CD4-positive, alpha-beta T cell (primary cell): ENCODE measurements around the gene SETD1B. TPM values are rescaled to one million over a fixed set of nuclear protein-coding genes. Genes with fewer than 3 reads are reported as not detected.

ENCODE experiments used
- ATAC-seq: fragments of 200-7000 bp; cut with Tn5 transposase; one replicate; pipeline ENCODE4 v1.10.0; 2022; ENCODE audit warnings: mild to moderate bottlenecking; ENCODE audit not compliant: poor library complexity
- CTCF ChIA-PET: fragments of 350-600 bp; sonication (Branson Sonifier 250); formaldehyde crosslinking; loops from one replicate; lab custom pipeline; 2021; ENCODE audit warnings: antibody characterized with exemption, inconsistent platforms; lab: Charles Lee
- POLR2A ChIA-PET: fragments of 350-600 bp; sonication (Branson Sonifier 250); formaldehyde crosslinking; loops from one replicate; lab custom pipeline; 2021; ENCODE audit warnings: antibody characterized with exemption, inconsistent platforms; lab: Charles Lee
- DNase-seq, 14 experiments: peaks; one replicate each; pipeline ENCODE4 v3.0.0-alpha.2; 2013 to 2020; ENCODE audit warnings: mixed read lengths in 2 of 14
- H3K27ac ChIP-seq, 2 donors: one replicate each; pipeline versions ENCODE4 v1.5.1 to v1.7.0; 2013; ENCODE audit warnings: low read length in 2 of 2, low read depth in 1 of 2, mild to moderate bottlenecking in 1 of 2
- H3K27me3 ChIP-seq, 2 experiments: 1 replicate in 1 of 2; 2 replicates in 1 of 2; pipeline versions ENCODE4 v1.6.1 to v1.7.0; 2013; ENCODE audit warnings: low read length in 2 of 2, control low read depth in 1 of 2, mild to moderate bottlenecking in 1 of 2, moderate library complexity in 1 of 2; ENCODE audit not compliant: insufficient read depth in 2 of 2, control insufficient read depth in 1 of 2
- H3K36me3 ChIP-seq: one replicate; pipeline ENCODE4 v1.6.1; 2013; ENCODE audit warnings: low read length, control low read depth; ENCODE audit not compliant: insufficient read depth
- H3K4me1 ChIP-seq: one replicate; pipeline ENCODE4 v1.6.1; 2013; ENCODE audit warnings: low read length, control low read depth; ENCODE audit not compliant: insufficient read depth
- H3K4me3 ChIP-seq: one replicate; pipeline ENCODE4 v1.5.1; 2013; ENCODE audit warnings: mild to moderate bottlenecking, low read length, moderate library complexity
- H3K9me3 ChIP-seq, 2 experiments: 1 replicate in 1 of 2; 2 replicates in 1 of 2; pipeline versions ENCODE4 v1.6.1 to v1.7.0; 2013; ENCODE audit warnings: low read length in 2 of 2, mild to moderate bottlenecking in 2 of 2, control low read depth in 1 of 2, moderate library complexity in 1 of 2; ENCODE audit not compliant: control insufficient read depth in 1 of 2, insufficient read depth in 1 of 2
- H3K27ac Mint-ChIP-seq: one replicate; pipeline ENCODE4 v1.8.0; 2020; ENCODE audit warnings: mixed read lengths
- H3K27me3 Mint-ChIP-seq: one replicate; pipeline ENCODE4 v1.8.0; 2021; ENCODE audit warnings: mixed read lengths
- H3K36me3 Mint-ChIP-seq: one replicate; pipeline ENCODE4 v1.8.0; 2021; ENCODE audit warnings: low read depth, mixed read lengths
- H3K4me1 Mint-ChIP-seq: one replicate; pipeline ENCODE4 v1.8.0; 2021; ENCODE audit warnings: low read depth, mixed read lengths
- H3K4me3 Mint-ChIP-seq: one replicate; pipeline ENCODE4 v1.8.0; 2020; ENCODE audit warnings: mild to moderate bottlenecking, mixed read lengths
- H3K9me3 Mint-ChIP-seq: one replicate; pipeline ENCODE4 v1.8.0; 2020; ENCODE audit warnings: mixed read lengths
- intact Hi-C, 2 experiments: fragments of 100-400 bp; cut with DNase I in 1 of 2; cut with micrococcal nuclease in 1 of 2; formaldehyde crosslinking; loops; one replicate each; pipeline versions ENCODE4 v1.15.1 to v1.9.0; 2023 to 2025; cut with DNase I, micrococcal nuclease
- total RNA-seq, 174 experiments: library from RNA in 2 of 174; stranded (reverse) in 2 of 174; gene quantifications; one replicate each; pipeline ENCODE4 v1.2.3 and lab custom pipeline; 2021 to 2026
- TF ChIP-seq, protein P1 (sequence below): fragments of 200-600 bp; IDR thresholded peaks from one replicate; pipeline ENCODE4 v1.8.0; 2022; ENCODE audit warnings: antibody characterized with exemption, mild to moderate bottlenecking

The SETD1B gene
- total RNA-seq, 2 experiments from 2014 or later: 146 to 151 TPM

DNA sequence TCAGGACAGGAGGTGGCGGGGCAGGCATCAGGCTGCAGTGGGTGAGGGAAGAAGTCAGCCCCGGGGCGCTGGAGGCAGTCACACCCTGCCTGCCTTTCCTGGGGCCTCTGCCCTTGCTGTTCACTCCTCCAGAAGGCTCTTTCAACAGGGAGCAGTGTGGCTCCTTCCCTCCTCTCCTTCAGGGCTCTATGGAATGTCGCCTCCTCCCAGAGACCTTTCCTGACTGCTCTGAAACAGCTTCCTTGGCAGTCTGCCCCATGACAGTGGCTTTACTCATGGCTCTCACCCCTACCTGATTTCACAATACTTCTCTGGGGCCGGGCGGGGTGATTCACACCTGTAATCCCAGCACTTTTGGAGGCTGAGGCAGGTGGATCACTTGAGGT, 17.4 kb upstream of the SETD1B start:
- POLR2A ChIA-PET: interaction anchor here (1.0 to 34.6 kb wide), 3 partner anchors 2 to 138 kb away, joined by 3 to 1869 read pairs (median 1869); partner anchors contain the start of genes RHOF and SETD1B
- Mint-ChIP-seq H3K27me3 (no peaks in the 10 kb centered on the region), H3K4me1 (peaks cover 93% of the 10 kb centered on the region), H3K4me3 (peak overlapping the region; percentile 90), H3K9me3 (no peaks in the 10 kb centered on the region), H3K36me3 (peaks cover 84% of the 10 kb centered on the region), H3K27ac (peak overlapping the region; percentile 97)
- H3K4me3 ChIP-seq: peak overlapping the region; percentile 36
- ATAC-seq (peak; percentile 8), DNase-seq (peak in 7 of 14 experiments; percentile 43 to 79 (median 57))
- TF ChIP-seq, protein P1, sequence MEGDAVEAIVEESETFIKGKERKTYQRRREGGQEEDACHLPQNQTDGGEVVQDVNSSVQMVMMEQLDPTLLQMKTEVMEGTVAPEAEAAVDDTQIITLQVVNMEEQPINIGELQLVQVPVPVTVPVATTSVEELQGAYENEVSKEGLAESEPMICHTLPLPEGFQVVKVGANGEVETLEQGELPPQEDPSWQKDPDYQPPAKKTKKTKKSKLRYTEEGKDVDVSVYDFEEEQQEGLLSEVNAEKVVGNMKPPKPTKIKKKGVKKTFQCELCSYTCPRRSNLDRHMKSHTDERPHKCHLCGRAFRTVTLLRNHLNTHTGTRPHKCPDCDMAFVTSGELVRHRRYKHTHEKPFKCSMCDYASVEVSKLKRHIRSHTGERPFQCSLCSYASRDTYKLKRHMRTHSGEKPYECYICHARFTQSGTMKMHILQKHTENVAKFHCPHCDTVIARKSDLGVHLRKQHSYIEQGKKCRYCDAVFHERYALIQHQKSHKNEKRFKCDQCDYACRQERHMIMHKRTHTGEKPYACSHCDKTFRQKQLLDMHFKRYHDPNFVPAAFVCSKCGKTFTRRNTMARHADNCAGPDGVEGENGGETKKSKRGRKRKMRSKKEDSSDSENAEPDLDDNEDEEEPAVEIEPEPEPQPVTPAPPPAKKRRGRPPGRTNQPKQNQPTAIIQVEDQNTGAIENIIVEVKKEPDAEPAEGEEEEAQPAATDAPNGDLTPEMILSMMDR: no peak
- intact Hi-C loops: loop anchor here in 1 of 2 experiments (2.0 to 10.0 kb wide), 3 partner anchors 16 to 252 kb away; no protein-coding TSS in a partner anchor
- H3K27me3 ChIP-seq: no peaks in the 10 kb centered on the region
- CTCF ChIA-PET: interaction anchor here (1.2 to 6.7 kb wide), 2 partner anchors 8 to 10 kb away, joined by 3 to 166 read pairs; partner anchors contain the start of gene RHOF
- peak overlapping the region; percentile 94 to 99 for H3K27ac ChIP-seq
- peaks cover 100% of the 10 kb centered on the region for H3K4me1 ChIP-seq
- H3K9me3 ChIP-seq: no peaks in the 10 kb centered on the region
- H3K36me3 ChIP-seq: peaks cover 22% of the 10 kb centered on the region

DNA sequence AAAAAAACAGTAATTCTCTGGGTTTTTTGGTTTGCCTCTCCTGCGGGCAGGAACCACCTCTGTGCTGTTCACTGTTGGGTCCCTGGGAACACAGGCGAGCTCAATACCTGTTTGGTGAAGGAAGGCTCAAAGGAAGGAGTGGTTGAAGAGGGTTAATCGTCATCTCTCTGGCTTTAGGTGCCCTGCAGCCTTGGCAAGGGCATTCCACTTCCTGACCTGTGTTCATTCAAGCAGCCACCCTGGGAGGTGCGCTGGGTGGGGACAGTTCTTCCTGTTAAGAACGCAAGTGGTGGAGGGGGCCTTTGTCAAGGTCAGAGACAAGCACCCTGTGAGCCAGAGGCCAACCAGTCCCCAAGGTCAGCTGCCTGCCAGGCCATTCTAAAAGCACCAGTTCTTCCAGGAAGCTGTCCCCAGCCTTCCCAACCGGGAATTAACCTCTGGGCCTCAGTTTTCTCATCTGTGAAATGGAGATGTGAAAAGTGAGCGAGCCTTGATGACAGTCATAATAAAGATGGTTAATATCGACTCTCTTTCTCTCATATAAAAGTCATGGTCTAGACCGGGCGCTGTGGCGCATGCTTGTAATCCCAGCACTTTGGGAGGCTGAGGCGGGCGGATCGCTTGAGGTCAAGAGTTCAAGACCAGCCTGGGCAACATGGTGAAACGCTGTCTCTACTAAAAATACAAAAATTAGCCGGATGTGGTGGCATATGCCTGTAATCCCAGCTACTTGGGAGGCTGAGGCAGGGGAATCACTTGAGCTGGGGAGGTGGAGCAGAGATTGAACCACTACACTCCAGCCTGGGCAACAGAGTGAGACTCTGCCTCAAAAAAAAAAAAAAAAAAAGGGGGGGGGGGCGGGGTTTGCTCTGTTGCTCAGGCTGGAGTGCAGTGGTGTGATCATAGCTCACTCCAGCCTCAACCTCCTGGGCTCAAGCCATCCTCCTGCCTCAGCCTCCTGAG, 16.5 kb upstream of the SETD1B start:
- ATAC-seq: peak; percentile 6
- H3K27me3 ChIP-seq: no peaks in the 10 kb centered on the region
- Mint-ChIP-seq H3K27me3 (no peaks in the 10 kb centered on the region), H3K4me3 (peak overlapping the region; percentile 90), H3K36me3 (peaks cover 82% of the 10 kb centered on the region), H3K9me3 (no peaks in the 10 kb centered on the region), H3K4me1 (peaks cover 93% of the 10 kb centered on the region), H3K27ac (peak overlapping the region; percentile 97)
- peak in 11 of 14 experiments; percentile 49 to 91 (median 57) for DNase-seq
- intact Hi-C loops: loop anchor here in 1 of 2 experiments (2.0 to 10.0 kb wide), 3 partner anchors 15 to 253 kb away; no protein-coding TSS in a partner anchor
- TF ChIP-seq, protein P1: no peak
- peak overlapping the region; percentile 64 for H3K4me3 ChIP-seq
- ChIA-PET POLR2A (interaction anchor here (0.6 to 34.6 kb wide), 7 partner anchors 1 to 327 kb away, joined by 3 to 1869 read pairs (median 5); partner anchors contain the start of genes PSMD9, RHOF, SETD1B and TMEM120B), CTCF (interaction anchor here (1.1 to 1.2 kb wide), 2 partner anchors 11 kb away, joined by 3 read pairs; no protein-coding TSS in a partner anchor)
- peaks cover 100% of the 10 kb centered on the region for H3K4me1 ChIP-seq
- peak overlapping the region; percentile 94 to 99 for H3K27ac ChIP-seq
- peaks cover 24% of the 10 kb centered on the region for H3K36me3 ChIP-seq
- H3K9me3 ChIP-seq: no peaks in the 10 kb centered on the region

DNA sequence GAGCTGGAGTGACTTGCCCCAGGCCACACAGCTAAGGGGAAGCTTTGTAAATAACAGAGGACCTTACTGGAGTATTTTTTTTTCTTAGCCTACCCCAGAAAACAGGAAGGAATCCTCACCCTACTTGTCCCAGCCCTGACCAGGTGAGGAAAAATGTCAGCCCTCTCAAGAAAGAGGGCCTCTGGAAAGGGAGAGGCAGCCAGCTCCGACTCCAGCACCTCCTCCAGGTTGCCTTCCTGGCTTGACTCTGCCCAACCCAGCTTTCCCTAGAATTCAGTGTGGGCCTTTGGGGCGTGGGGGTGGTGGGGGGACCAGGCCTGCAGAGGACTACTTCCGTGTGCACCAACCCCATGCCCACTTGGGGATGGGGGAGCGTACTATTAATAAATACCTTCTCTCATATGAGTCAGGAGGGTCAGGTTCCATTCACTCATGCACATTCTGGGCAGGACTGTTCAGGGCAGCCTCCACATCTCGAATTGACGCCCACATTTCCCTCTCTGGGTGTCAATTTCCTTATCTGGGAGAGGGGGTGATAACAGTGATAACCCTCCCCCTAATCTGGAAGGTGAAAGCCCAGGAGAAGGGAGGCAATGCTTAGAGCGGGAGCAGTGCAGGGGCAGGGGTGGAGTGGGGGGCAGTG, 15.5 kb upstream of the SETD1B start:
- TF ChIP-seq, protein P1: no peak
- peaks cover 100% of the 10 kb centered on the region for H3K4me1 ChIP-seq
- Mint-ChIP-seq H3K36me3 (peaks cover 78% of the 10 kb centered on the region), H3K4me1 (peaks cover 86% of the 10 kb centered on the region), H3K9me3 (no peaks in the 10 kb centered on the region), H3K4me3 (peak overlapping the region; percentile 90), H3K27me3 (no peaks in the 10 kb centered on the region), H3K27ac (peak overlapping the region; percentile 97)
- ATAC-seq (no peak), DNase-seq (peak in 3 of 14 experiments; percentile 24 to 52 (median 32))
- peaks cover 19% of the 10 kb centered on the region for H3K36me3 ChIP-seq
- H3K27ac ChIP-seq: peak overlapping the region; percentile 94 to 99
- intact Hi-C loops: loop anchor here in 1 of 2 experiments (5.0 to 10.0 kb wide), 2 partner anchors 34 to 253 kb away; no protein-coding TSS in a partner anchor
- no peaks in the 10 kb centered on the region for H3K9me3 ChIP-seq
- ChIA-PET CTCF (interaction anchor here (1.1 kb wide), 1 partner anchor 11 kb away, joined by 3 read pairs; no protein-coding TSS in a partner anchor), POLR2A (interaction anchor here (0.6 to 34.6 kb wide), 6 partner anchors 0 to 328 kb away, joined by 3 to 1869 read pairs (median 6); partner anchors contain the start of genes PSMD9, RHOF, SETD1B and TMEM120B)
- H3K4me3 ChIP-seq: peak overlapping the region; percentile 64
- H3K27me3 ChIP-seq: no peaks in the 10 kb centered on the region
